Activated naive CD8-positive, alpha-beta T cell treated with anti-CD3 and anti-CD28 coated beads for 36 hours (primary cell): Measurements from ENCODE around the gene EFNA1. TPM values are rescaled to one million over a fixed set of nuclear protein-coding genes. Genes with fewer than 3 reads are reported as not detected.

Source experiments
- DNase-seq: peaks from one replicate; pipeline ENCODE4 v3.0.0; 2021
- H3K27ac Mint-ChIP-seq: one replicate; pipeline ENCODE4 v1.8.0; 2022; ENCODE audit warnings: mild to moderate bottlenecking, moderate library complexity, mixed read lengths
- H3K27me3 Mint-ChIP-seq: one replicate; pipeline ENCODE4 v1.8.0; 2022; ENCODE audit warnings: mild to moderate bottlenecking, mixed read lengths
- H3K36me3 Mint-ChIP-seq: one replicate; pipeline ENCODE4 v1.8.0; 2021; ENCODE audit warnings: mild to moderate bottlenecking, mixed read lengths
- H3K4me1 Mint-ChIP-seq: one replicate; pipeline ENCODE4 v1.8.0; 2021; ENCODE audit warnings: mixed read lengths
- H3K4me3 Mint-ChIP-seq: one replicate; pipeline ENCODE4 v1.8.0; 2022; ENCODE audit warnings: mild to moderate bottlenecking, moderate library complexity, mixed read lengths
- H3K9me3 Mint-ChIP-seq: one replicate; pipeline ENCODE4 v1.8.0; 2022; ENCODE audit warnings: mixed read lengths
- total RNA-seq, 2 experiments: library from RNA; stranded (reverse); gene quantifications; one replicate each; pipeline ENCODE4 v1.2.3, GENCODE V29; 2021

Gene EFNA1
- total RNA-seq, 2 experiments from 2014 or later: 0.49 to 0.74 TPM

DNA sequence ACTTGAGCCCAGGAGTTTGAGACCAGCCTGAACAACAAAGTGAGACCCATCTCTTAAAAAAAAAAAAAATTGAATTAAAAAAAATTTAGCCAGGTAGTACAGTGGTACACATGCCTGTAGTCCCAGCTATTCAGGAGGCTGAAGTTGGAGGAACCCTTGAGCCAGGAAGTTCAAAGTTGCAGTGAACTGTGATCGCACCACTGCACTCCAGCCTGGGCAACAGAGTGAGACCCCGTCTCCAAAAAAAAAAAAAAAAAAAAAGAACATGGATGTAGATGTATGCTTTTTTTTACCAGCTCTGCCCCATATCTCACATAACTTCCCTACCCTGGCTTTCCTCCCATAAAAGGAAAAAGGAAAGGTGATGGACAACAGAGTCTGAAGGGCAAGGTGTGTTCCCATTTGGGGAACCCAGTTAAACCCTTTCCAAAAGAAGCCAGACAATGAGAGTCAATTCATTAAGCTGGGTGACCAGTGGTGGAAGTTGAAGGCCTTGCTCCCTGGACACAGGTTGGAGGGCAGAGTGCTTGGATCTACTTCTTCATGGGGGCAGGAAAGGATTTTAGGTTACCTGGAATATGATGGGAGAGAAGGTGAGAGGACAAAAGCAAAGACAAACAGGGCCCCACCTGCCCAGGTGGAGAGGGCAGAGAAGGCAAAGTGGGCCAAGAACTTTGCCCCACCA lies 42.6 kb downstream of the EFNA1 start:
- H3K27ac Mint-ChIP-seq: no peak overlapping the region
- peaks cover 34% of the 10 kb centered on the region for H3K4me1 Mint-ChIP-seq

GRCh38 chr1:155170806-155171205 lies 43.1 kb downstream of the EFNA1 start:
- Mint-ChIP-seq H3K27ac (no peak overlapping the region), H3K4me1 (peaks cover 35% of the 10 kb centered on the region), H3K27me3 (peaks cover 4% of the 10 kb centered on the region), H3K36me3 (peaks cover 20% of the 10 kb centered on the region), H3K9me3 (no peaks in the 10 kb centered on the region), H3K4me3 (no peak overlapping the region)
- DNase-seq: no peak

More for the DNA sequence above, 42.6 kb downstream of the EFNA1 start:
- Mint-ChIP-seq H3K36me3 (peaks cover 20% of the 10 kb centered on the region), H3K4me3 (no peak overlapping the region), H3K27me3 (peaks cover 4% of the 10 kb centered on the region), H3K9me3 (no peaks in the 10 kb centered on the region)
- DNase-seq: no peak

- Mint-ChIP-seq H3K9me3 (no peaks in the 10 kb centered on the region), H3K4me1 (peaks cover 45% of the 10 kb centered on the region), H3K4me3 (peak overlapping the region; percentile 91), H3K27me3 (peaks cover 4% of the 10 kb centered on the region), H3K27ac (peak overlapping the region; percentile 88), H3K36me3 (peaks cover 20% of the 10 kb centered on the region)
- DNase-seq: no peak
Observed at GRCh38 chr1:155171836-155172731, 44.4 kb downstream of the EFNA1 start.

- DNase-seq: peak; percentile 94
- Mint-ChIP-seq H3K9me3 (no peaks in the 10 kb centered on the region), H3K27me3 (peaks cover 4% of the 10 kb centered on the region), H3K4me3 (peak within 1 kb of the TSS; percentile 91), H3K4me1 (peaks cover 38% of the 10 kb centered on the region), H3K36me3 (peaks cover 25% of the 10 kb centered on the region), H3K27ac (peak within 1 kb of the TSS; percentile 88)
Observed at GRCh38 chr1:155172732-155173477, 45.2 kb downstream of the EFNA1 start, which contains the start of gene KRTCAP2. Gene KRTCAP2 (minus strand): TSS chr1:155173304. CDS start chr1:155173224, 80 bp downstream.

- peaks cover 36% of the 10 kb centered on the region for H3K4me1 Mint-ChIP-seq
- peaks cover 4% of the 10 kb centered on the region for H3K27me3 Mint-ChIP-seq
- DNase-seq: peak; percentile 73
- no peaks in the 10 kb centered on the region for H3K9me3 Mint-ChIP-seq
- H3K4me3 Mint-ChIP-seq: peak within 1 kb of the TSS; percentile 91
- peaks cover 26% of the 10 kb centered on the region for H3K36me3 Mint-ChIP-seq
- peak within 1 kb of the TSS; percentile 88 for H3K27ac Mint-ChIP-seq
Observed at GRCh38 chr1:155173478-155174323, 46.0 kb downstream of the EFNA1 start, which contains the start of gene TRIM46. Gene TRIM46 (plus strand): TSS chr1:155173849. CDS start chr1:155173967, 118 bp downstream.

- peak overlapping the region; percentile 88 for H3K27ac Mint-ChIP-seq
- peaks cover 24% of the 10 kb centered on the region for H3K36me3 Mint-ChIP-seq
- peak; percentile 52 for DNase-seq
- H3K4me3 Mint-ChIP-seq: peak overlapping the region; percentile 91
- H3K9me3 Mint-ChIP-seq: no peaks in the 10 kb centered on the region
- peaks cover 36% of the 10 kb centered on the region for H3K4me1 Mint-ChIP-seq
- H3K27me3 Mint-ChIP-seq: peaks cover 4% of the 10 kb centered on the region
Observed at GRCh38 chr1:155174324-155175280, 46.9 kb downstream of the EFNA1 start.

- peaks cover 4% of the 10 kb centered on the region for H3K27me3 Mint-ChIP-seq
- no peak for DNase-seq
- peak overlapping the region; percentile 20 for H3K27ac Mint-ChIP-seq
- H3K4me1 Mint-ChIP-seq: peaks cover 36% of the 10 kb centered on the region
- peak overlapping the region; percentile 91 for H3K4me3 Mint-ChIP-seq
- H3K9me3 Mint-ChIP-seq: no peaks in the 10 kb centered on the region
- H3K36me3 Mint-ChIP-seq: peaks cover 21% of the 10 kb centered on the region
Observed at GRCh38 chr1:155175281-155175926, 47.7 kb downstream of the EFNA1 start.

GRCh38 chr1:155175927-155176371 lies 48.3 kb downstream of the EFNA1 start:
- Mint-ChIP-seq H3K27ac (no peak overlapping the region), H3K9me3 (no peaks in the 10 kb centered on the region), H3K4me1 (peaks cover 36% of the 10 kb centered on the region), H3K36me3 (peaks cover 20% of the 10 kb centered on the region), H3K4me3 (no peak overlapping the region), H3K27me3 (peaks cover 4% of the 10 kb centered on the region)
- no peak for DNase-seq

GRCh38 chr1:155176544-155177071 lies 48.9 kb downstream of the EFNA1 start:
- no peak overlapping the region for H3K4me3 Mint-ChIP-seq
- H3K27ac Mint-ChIP-seq: no peak overlapping the region
- DNase-seq: peak; percentile 81
- peaks cover 21% of the 10 kb centered on the region for H3K36me3 Mint-ChIP-seq
- H3K9me3 Mint-ChIP-seq: no peaks in the 10 kb centered on the region
- H3K4me1 Mint-ChIP-seq: peaks cover 33% of the 10 kb centered on the region
- H3K27me3 Mint-ChIP-seq: peaks cover 4% of the 10 kb centered on the region

- no peak overlapping the region for H3K27ac Mint-ChIP-seq
- peaks cover 4% of the 10 kb centered on the region for H3K27me3 Mint-ChIP-seq
- H3K4me3 Mint-ChIP-seq: no peak overlapping the region
- H3K36me3 Mint-ChIP-seq: peaks cover 19% of the 10 kb centered on the region
- no peak for DNase-seq
- H3K9me3 Mint-ChIP-seq: no peaks in the 10 kb centered on the region
- peaks cover 27% of the 10 kb centered on the region for H3K4me1 Mint-ChIP-seq
Observed at GRCh38 chr1:155177192-155177917, 49.7 kb downstream of the EFNA1 start.

GRCh38 chr1:155177918-155178281 lies 50.2 kb downstream of the EFNA1 start:
- Mint-ChIP-seq H3K4me1 (peaks cover 25% of the 10 kb centered on the region), H3K27me3 (peaks cover 4% of the 10 kb centered on the region), H3K36me3 (peaks cover 17% of the 10 kb centered on the region), H3K9me3 (no peaks in the 10 kb centered on the region), H3K27ac (no peak overlapping the region), H3K4me3 (no peak overlapping the region)
- DNase-seq: no peak

DNA sequence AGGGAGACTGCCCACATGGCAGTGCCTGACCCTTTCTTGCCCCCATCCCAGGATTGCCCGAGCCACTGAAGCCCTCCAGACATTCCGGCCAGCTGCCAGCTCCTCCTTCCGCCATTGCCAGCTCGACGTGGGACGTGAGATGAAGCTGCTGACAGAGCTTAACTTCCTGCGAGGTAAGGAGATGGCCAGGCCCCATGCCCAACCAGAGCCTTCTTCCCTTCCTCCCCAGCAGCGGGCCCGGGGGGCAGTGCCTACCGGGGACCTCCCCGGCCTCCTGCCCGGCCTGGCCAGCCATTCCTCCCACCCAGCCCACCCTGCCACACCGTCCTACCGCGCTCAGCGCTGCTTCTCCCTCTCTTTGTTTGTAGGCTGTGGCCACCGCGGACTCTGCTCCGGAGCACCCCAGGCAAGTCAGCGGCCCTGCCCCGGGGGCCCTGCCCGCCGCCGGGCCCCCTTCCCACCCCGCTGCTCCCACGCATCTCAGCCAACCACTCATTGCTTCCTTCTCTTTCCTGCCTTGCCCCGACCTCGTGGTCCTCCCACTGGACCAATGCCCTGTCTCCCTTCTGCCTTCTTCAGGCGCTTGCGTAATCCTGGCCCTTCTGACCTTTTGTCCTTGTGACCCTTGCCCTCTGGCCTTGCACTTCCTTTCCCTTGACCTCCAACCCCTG lies 50.9 kb downstream of the EFNA1 start:
- no peak for DNase-seq
- Mint-ChIP-seq H3K4me3 (no peak overlapping the region), H3K27ac (no peak overlapping the region), H3K27me3 (no peaks in the 10 kb centered on the region), H3K36me3 (peaks cover 16% of the 10 kb centered on the region), H3K9me3 (no peaks in the 10 kb centered on the region), H3K4me1 (peaks cover 20% of the 10 kb centered on the region)
